Neural cell (in vitro differentiated cells): ENCODE data around the gene RALGDS.

Experiments
- CTCF ChIP-seq: fragments of 450-650 bp; IDR thresholded peaks from 2 replicates; pipeline ENCODE4 v1.5.1; 2014; ENCODE audit warnings: antibody characterized with exemption, mild to moderate bottlenecking, moderate library complexity; ENCODE audit not compliant: poor library complexity, severe bottlenecking
- EZH2 ChIP-seq: fragments of 200-600, 300-800 bp; shearing (Covaris generic), sonication (generic); IDR thresholded peaks from 2 replicates; pipeline ENCODE4 v1.6.1; 2014; ENCODE audit warnings: antibody characterized with exemption, low read length, borderline replicate concordance, mild to moderate bottlenecking; ENCODE audit not compliant: insufficient read depth, poor library complexity, severe bottlenecking
- RAD21 ChIP-seq: fragments of 450-650 bp; conservative IDR thresholded peaks from 2 replicates; pipeline ENCODE4 v1.6.1; 2014; ENCODE audit warnings: antibody characterized with exemption, mild to moderate bottlenecking, moderate library complexity

GRCh38 chr9:133154097-133154989, 33.3 kb upstream of the RALGDS start:
- no peak for TF ChIP-seq EZH2
- TF ChIP-seq RAD21 = no peak
- no peak for TF ChIP-seq CTCF
